ENCODE data around the gene NDUFB3.

- TF ChIP-seq EP300 (IDR thresholded peaks at IDR 0.05) = no peak
- no peak for TF ChIP-seq POLR2AphosphoS5 (IDR thresholded peaks at IDR 0.05)
- TF ChIP-seq CTCF (IDR thresholded peaks at IDR 0.05) = no peak
Measured at GRCh38 chr2:201090574-201090973, 18.8 kb downstream of the NDUFB3 start.
